HUES64 (cell line): ENCODE data around the gene JOSD1.
A peak's percentile ranks its signal among the peaks of the same experiment; 100 is the strongest.
"Not testable (repeated sequence)": the region's sequence is repeated elsewhere in the genome, so short reads cannot be mapped to it uniquely, and the experiment has no call there.

ENCODE experiments used
- H3K27ac ChIP-seq: 2 replicates; pipeline ENCODE4 v1.7.0; 2013; ENCODE audit warnings: low read depth, low read length, inconsistent platforms
- H3K27me3 ChIP-seq: 2 replicates; pipeline ENCODE4 v1.6.1; 2013; ENCODE audit warnings: mild to moderate bottlenecking, low read length; ENCODE audit not compliant: insufficient read depth
- H3K36me3 ChIP-seq: 2 replicates; pipeline ENCODE4 v1.6.1; 2013; ENCODE audit warnings: mild to moderate bottlenecking, low read length; ENCODE audit not compliant: insufficient read depth
- H3K4me1 ChIP-seq: 2 replicates; pipeline ENCODE4 v1.6.1; 2013; ENCODE audit warnings: mild to moderate bottlenecking, low read length, moderate library complexity; ENCODE audit not compliant: insufficient read depth
- H3K4me3 ChIP-seq: 2 replicates; pipeline ENCODE4 v1.5.1; 2013; ENCODE audit warnings: mild to moderate bottlenecking, low read length, moderate library complexity
- H3K9ac ChIP-seq: 2 replicates; pipeline ENCODE4 v1.6.1; 2013; ENCODE audit warnings: mild to moderate bottlenecking, low read depth, low read length
- H3K9me3 ChIP-seq: 2 replicates; pipeline ENCODE4 v1.6.1; 2013; ENCODE audit warnings: low read depth, low read length; ENCODE audit not compliant: insufficient read depth
- WGBS: fragments of 150-250, 120-280 bp; methylation state at CpG from one replicate; pipeline ENCODE4 v1.1.7; 2013; ENCODE audit warnings: missing lambda C conversion rate; 5-methylcytosine and 5-hydroxymethylcytosine counted together

Gene JOSD1

DNA sequence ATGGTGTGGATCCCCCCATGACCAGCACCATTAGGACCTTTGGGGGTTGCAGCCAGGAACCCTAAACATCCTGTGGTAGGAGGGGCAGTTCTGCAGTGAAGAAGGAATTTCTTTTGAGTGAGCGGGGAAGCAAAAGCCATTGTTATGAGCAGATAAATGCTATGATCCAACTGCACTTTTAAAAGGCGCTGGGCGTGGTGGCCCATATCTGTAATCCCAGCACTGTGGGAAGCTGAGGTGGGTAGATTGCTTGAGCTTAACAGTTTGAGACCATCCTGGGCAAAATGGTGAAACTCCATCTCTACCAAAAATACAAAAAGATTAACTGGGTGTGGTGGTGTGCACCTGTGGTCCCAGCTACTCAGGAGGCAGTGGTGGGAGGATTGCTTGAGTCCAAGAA lies 24.9 kb downstream of the JOSD1 start:
- 91% methylated on average over 3 of the region's 3 CpGs for WGBS
- H3K4me1 ChIP-seq = no peaks in the 10 kb centered on the region
- no peaks in the 10 kb centered on the region for H3K27me3 ChIP-seq
- no peak overlapping the region for H3K4me3 ChIP-seq
- H3K9me3 ChIP-seq = no peaks in the 10 kb centered on the region
- H3K27ac ChIP-seq = no peak overlapping the region
- H3K9ac ChIP-seq = no peak overlapping the region
- peaks cover 23% of the 10 kb centered on the region for H3K36me3 ChIP-seq

DNA sequence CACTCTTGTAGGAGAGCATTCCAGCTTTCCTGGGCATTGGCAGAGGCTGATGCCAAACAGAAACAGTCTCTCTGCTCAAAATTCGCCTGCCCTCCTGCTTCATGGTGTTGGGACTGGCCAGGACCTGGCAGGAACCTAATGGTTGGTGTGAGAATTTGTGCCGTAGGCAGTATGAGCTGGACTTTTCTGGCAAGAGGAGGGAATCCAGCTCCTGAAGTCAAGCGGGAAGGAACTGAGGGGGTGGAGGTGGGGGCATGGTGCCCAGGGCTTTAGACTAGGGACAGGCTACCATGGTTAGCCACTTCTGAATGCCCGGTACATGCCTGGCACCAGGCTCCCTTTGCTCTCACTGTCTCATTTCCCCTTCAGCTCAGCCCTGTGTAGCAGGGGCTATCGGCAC lies 25.9 kb downstream of the JOSD1 start:
- Histone ChIP-seq H3K4me1 (no peaks in the 10 kb centered on the region), H3K27ac (no peak overlapping the region), H3K27me3 (no peaks in the 10 kb centered on the region), H3K4me3 (no peak overlapping the region), H3K9me3 (no peaks in the 10 kb centered on the region), H3K36me3 (peaks cover 26% of the 10 kb centered on the region), H3K9ac (no peak overlapping the region)
- WGBS = 96% methylated on average over 5 of the region's 5 CpGs

DNA sequence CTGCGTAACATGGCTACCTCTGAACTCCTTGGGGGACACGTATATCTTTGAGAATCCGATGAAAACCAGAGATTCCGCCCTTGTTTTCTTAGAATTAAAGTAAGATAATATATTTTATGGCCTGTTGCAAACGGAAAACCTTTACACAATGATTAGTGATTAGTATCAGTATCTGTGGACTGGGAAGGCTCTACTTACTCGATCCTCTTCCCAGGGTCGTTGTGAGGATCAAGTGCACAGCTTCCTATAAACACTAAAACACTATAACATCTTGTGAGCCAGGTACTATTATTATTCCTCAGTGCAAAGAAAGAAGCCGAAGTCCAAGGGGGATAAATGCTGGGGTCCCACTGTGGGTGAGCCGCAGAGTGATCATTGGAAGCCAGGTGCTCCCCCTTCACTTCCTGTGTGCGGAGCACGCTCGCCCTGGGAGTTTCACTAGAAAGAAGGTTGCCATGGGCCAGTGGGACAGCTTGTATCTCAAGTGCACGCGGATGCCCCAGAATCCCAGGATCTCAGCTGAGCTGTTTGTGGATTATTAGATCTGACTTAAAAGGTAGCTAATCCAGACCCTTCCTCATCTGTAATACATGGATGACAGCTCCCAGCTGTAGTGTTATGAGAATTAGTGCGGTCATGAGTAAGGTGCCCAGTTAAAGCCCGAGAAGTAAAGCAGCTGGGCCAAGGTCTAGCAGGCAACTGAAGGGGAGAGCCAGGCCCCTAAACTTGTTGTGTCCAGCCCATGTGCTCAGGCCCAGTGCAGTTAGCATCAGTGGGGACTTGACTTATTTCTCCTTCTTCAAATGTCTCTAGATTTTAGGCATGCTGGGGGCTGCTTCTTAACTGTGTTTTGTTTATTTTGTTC lies 43.5 kb downstream of the JOSD1 start:
- Histone ChIP-seq H3K9me3 (no peaks in the 10 kb centered on the region), H3K27ac (peak overlapping the region; percentile 100; the same call in 1 of the 2 replicates), H3K36me3 (no peaks in the 10 kb centered on the region), H3K4me1 (peaks cover 8% of the 10 kb centered on the region), H3K4me3 (peak overlapping the region; percentile 91), H3K9ac (peak overlapping the region; percentile 99), H3K27me3 (no peaks in the 10 kb centered on the region)
- WGBS = 19% methylated on average over 13 of the region's 16 CpGs

DNA sequence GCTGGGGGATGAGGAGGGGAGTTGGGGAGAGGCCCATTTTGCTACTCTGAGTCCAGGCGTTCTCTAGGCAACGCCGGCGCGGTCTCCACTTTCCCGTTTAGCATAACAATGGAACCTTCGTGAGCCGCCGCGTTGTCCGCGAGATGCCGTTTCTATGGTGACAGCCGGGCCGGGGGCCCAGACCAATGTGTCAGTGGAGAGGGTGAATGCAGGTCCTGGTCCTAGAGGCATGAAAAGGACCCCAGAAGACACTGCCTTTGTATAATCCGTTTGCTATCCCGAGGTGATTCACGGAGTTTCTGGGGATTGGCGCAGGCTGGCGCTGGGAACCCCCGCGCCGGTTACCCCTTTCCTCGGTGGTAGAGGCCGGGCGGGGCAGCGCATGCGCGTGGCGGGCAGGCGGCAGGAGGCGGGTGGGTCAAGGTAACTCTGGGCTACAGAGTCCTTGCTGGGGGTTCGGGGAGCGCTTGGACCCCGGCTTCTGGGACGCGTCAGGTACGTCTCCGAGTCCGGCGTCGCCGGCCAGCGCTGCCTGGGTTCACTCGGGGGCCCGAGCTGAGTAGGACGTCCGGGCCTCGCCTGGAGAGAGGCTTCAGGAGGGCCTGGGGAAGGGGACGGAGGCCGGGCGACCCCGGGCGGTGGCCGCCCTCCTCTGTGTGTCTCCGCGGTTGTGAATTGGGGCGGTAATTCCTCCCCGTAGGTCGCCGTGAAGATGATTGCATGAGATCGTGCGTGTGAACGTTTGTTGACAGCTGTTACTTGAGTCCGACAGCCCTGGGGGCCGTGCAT lies 44.3 kb downstream of the JOSD1 start, which contains the start of the genes CBY1 and FAM227A:
Gene CBY1 (plus strand): TSS at position 383 of the 789 bp plus-strand sequence. CDS start 11,417 bp downstream, outside the sequence.
Gene FAM227A (minus strand): TSS at position 137 of the 789 bp plus-strand sequence. CDS start 6,224 bp downstream, outside the sequence.
- Histone ChIP-seq H3K4me1 (peaks cover 8% of the 10 kb centered on the region), H3K36me3 (no peaks in the 10 kb centered on the region), H3K27me3 (no peaks in the 10 kb centered on the region), H3K9ac (peak within 1 kb of the TSS; percentile 99), H3K9me3 (no peaks in the 10 kb centered on the region), H3K27ac (peak within 1 kb of the TSS; percentile 100), H3K4me3 (peak within 1 kb of the TSS; percentile 91)
- WGBS = under 1% methylated on average over 66 of the region's 66 CpGs

DNA sequence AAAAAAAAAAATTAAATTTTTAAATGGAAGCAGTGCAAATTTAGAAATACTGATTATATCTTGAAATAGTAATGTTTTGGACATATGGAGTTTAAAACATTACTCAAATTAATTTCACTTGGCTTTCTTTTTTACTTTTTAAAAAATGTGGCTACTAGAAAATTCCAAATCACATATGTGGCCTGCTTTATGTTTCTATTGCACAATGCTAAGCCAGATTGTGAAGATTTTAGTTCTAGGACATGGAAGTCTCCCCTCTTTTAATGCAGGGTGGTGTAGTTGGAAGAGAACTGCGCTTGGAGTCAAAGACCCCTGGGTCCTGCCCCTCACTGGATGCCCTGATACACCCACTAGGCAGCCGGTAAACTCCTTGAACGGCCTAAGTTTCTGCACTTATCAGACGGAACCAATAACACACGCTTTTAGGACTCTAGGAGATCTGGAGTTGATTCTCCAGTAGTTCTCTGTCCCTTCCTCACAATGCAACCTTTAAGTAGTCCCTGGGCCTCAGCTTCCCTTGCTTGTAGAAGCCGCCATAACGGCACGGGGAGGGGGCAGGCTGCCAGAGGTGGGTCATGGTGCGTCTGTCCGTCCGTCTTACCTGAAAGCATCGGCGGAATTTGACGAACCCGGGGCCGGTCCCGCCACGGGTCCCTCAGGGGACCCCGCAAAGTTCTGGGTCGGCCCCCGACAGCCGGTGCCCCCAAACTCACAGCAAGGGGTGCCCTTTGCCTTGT lies 45.1 kb downstream of the JOSD1 start:
- no peaks in the 10 kb centered on the region for H3K9me3 ChIP-seq
- peaks cover 8% of the 10 kb centered on the region for H3K4me1 ChIP-seq
- H3K27me3 ChIP-seq = no peaks in the 10 kb centered on the region
- peak overlapping the region; percentile 100 for H3K27ac ChIP-seq
- H3K9ac ChIP-seq = peak overlapping the region; percentile 99
- H3K4me3 ChIP-seq = peak overlapping the region; percentile 91
- 5% methylated on average over 22 of the region's 22 CpGs for WGBS
- H3K36me3 ChIP-seq = no peaks in the 10 kb centered on the region

DNA sequence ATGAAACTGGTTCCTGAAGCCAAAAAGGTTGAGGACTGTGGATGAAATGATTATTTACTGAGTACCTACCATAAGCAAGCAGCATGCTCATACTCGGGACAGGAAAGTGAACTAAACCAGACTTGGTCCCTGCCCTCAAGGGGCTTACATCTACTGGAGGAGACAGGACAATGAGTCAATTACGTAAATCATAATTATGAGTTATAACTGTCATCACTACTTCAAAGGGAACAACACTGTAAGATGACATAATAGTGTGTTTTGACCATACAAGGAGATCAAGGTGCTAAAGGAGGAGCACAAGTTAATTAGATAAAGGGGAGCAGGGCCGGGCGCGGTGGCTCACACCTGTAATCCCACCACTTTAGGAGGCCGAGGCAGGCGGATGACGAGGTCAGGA lies 47.0 kb downstream of the JOSD1 start:
- H3K9ac ChIP-seq = no peak overlapping the region
- H3K4me1 ChIP-seq = peaks cover 8% of the 10 kb centered on the region
- 98% methylated on average over 8 of the region's 8 CpGs for WGBS
- H3K4me3 ChIP-seq = no peak overlapping the region
- H3K36me3 ChIP-seq = peaks cover 3% of the 10 kb centered on the region
- no peaks in the 10 kb centered on the region for H3K9me3 ChIP-seq
- H3K27ac ChIP-seq = no peak overlapping the region
- no peaks in the 10 kb centered on the region for H3K27me3 ChIP-seq

DNA sequence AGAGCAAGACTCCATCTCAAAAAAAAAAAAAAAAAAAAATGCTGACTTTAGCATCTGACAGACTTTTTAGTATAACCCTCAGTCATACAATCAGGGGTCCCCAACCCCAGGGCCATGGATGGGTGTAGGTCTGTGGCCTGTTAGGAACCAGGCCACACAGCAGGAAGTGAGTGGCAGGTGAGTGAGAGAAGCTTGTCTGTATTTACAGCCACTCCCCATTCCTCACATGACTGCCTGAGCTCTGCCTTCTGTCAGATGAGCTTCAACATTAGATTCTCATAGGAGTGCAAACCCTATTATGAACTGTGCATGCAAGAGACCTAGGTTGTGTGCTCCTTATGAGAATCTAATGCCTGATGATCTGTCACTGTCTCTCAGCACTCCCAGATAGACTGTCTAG lies 47.9 kb downstream of the JOSD1 start:
- Histone ChIP-seq H3K9me3 (no peaks in the 10 kb centered on the region), H3K9ac (no peak overlapping the region), H3K4me1 (peaks cover 8% of the 10 kb centered on the region), H3K27ac (no peak overlapping the region), H3K27me3 (no peaks in the 10 kb centered on the region), H3K4me3 (no peak overlapping the region), H3K36me3 (peaks cover 3% of the 10 kb centered on the region)

DNA sequence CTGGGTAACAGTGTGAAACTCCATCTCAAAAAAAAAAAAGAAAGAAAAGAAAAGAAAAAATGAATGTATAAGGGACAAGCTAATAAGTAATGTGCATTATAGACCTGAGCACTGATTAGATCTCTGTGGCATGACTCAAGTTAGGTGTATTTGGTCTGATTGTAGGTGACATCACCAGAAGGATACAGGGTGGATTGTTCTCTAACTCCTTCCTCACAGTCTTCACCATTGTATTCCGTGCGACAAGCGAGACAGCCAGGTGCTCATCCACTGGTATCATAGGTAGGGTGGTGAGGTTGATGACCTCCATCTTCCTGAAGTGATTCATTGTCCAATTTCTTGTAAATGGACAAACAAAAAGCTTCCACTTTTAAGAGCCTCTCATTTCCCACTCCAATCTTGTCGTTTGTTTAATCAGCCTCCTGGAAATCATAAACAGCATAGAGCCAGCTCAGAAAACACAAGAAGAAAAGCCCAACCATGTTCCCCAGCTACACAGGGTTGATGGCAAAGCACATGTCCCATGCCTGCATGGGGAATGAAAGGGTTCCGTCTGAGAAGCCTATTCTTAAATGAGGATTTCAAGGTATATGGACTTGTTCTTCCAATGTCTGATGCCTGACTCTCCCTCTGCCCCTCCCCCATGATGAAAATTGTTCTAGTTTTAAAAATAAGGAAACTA lies 50.8 kb downstream of the JOSD1 start:
- H3K36me3 ChIP-seq = peaks cover 10% of the 10 kb centered on the region
- H3K4me3 ChIP-seq = no peak overlapping the region
- WGBS = 92% methylated on average over 5 of the region's 5 CpGs
- no peak overlapping the region for H3K9ac ChIP-seq
- H3K27ac ChIP-seq = no peak overlapping the region
- H3K9me3 ChIP-seq = no peaks in the 10 kb centered on the region
- no peaks in the 10 kb centered on the region for H3K27me3 ChIP-seq
- no peaks in the 10 kb centered on the region for H3K4me1 ChIP-seq

DNA sequence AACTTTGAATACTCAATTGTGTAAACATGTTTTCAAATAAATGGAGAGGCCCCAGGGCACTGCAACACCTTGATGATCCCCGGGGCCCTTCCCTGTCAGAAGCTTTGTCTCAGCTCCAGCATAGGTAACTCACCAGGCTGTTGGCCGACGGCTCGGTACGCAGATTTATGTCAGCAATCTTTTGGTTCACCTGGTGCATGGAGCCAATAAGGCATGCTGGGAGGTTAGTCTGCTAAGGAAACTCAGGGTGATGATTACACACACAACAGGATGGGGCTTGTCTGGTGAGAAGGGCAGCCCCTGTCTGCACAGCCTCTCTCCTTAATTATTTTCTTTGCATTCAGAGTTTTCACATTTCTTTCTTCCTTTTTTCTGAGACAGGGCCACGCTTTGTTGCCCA lies 55.3 kb downstream of the JOSD1 start:
- H3K4me3 ChIP-seq = no peak overlapping the region
- H3K4me1 ChIP-seq = no peaks in the 10 kb centered on the region
- H3K9ac ChIP-seq = no peak overlapping the region
- H3K27me3 ChIP-seq = no peaks in the 10 kb centered on the region
- peaks cover 15% of the 10 kb centered on the region for H3K36me3 ChIP-seq
- 96% methylated on average over 6 of the region's 6 CpGs for WGBS
- H3K27ac ChIP-seq = no peak overlapping the region
- no peaks in the 10 kb centered on the region for H3K9me3 ChIP-seq

DNA sequence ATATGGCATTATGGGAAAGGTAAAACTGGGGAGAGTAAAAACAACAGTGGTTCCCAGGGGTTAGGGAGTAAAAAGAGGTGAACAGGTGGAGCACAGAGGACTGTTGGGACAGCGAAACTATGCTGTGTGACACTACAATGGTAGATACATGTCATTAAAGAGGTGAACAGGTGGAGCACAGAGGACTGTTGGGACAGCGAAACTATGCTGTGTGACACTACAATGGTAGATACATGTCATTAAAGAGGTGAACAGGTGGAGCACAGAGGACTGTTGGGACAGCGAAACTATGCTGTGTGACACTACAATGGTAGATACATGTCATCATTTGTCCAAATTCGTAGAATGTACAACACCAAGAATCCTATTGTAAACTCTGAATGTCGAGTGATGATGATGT lies 56.5 kb downstream of the JOSD1 start:
- not testable (repeated sequence) for H3K9ac ChIP-seq, H3K9me3 ChIP-seq, H3K4me1 ChIP-seq, H3K27me3 ChIP-seq, H3K4me3 ChIP-seq, H3K27ac ChIP-seq
- H3K36me3 ChIP-seq = peaks cover 12% of the 10 kb centered on the region; the same call in 1 of the 2 replicates
- 95% methylated on average over 5 of the region's 5 CpGs for WGBS
